Activated CD4-positive, alpha-beta T cell treated with anti-CD3 and anti-CD28 coated beads, Interleukin-2, amount 10 ng/mL, durations not matched to agents 24 days and 14 days (primary cell): Measurements from ENCODE around the gene IL2RA. TPM values are rescaled to one million over a fixed set of nuclear protein-coding genes. Genes with fewer than 3 reads are reported as not detected.

ENCODE experiments used
- DNase-seq: peaks from one replicate; pipeline ENCODE4 v3.0.0; 2022
- H3K27ac Mint-ChIP-seq: one replicate; pipeline ENCODE4 v1.8.0; 2022; ENCODE audit warnings: mild to moderate bottlenecking, mixed read lengths
- H3K27me3 Mint-ChIP-seq: one replicate; pipeline ENCODE4 v1.8.0; 2022; ENCODE audit warnings: mixed read lengths
- H3K36me3 Mint-ChIP-seq: one replicate; pipeline ENCODE4 v1.8.0; 2022; ENCODE audit warnings: low read depth, mild to moderate bottlenecking, mixed read lengths
- H3K4me1 Mint-ChIP-seq: one replicate; pipeline ENCODE4 v1.8.0; 2021; ENCODE audit warnings: mixed read lengths
- H3K4me3 Mint-ChIP-seq: one replicate; pipeline ENCODE4 v1.8.0; 2022; ENCODE audit warnings: mild to moderate bottlenecking, moderate library complexity, mixed read lengths
- H3K9me3 Mint-ChIP-seq: one replicate; pipeline ENCODE4 v1.8.0; 2021; ENCODE audit warnings: mixed read lengths
- intact Hi-C: fragments of 100-400 bp; cut with micrococcal nuclease; formaldehyde crosslinking; loops from one replicate; pipeline ENCODE4 v1.15.1; 2023
- total RNA-seq: library from RNA; stranded (reverse); gene quantifications from 2 replicates; pipeline ENCODE4 v1.2.3, GENCODE V29; 2022

Gene IL2RA
- total RNA-seq, 1 donor from 2014 or later = 989 TPM

DNA sequence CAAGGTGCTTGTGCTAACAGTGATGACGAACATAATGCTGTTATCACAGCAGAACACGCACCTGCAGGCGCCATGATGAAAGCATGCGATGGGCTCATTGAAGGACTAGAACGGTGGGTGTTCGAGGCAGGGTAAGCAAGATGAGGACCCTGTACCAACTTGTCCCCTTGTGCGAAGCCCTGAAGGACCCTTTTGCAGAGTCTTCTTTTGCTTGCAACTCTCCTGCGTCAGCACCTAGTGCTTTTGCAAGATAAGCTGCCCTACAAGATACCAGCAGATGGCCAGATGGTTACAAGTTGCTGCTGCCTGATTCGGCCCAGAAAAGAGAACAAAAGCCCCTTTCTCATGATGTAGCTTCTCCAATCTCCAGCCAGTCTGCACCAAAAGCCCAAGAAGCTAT lies 80.6 kb downstream of the IL2RA start:
- no peak overlapping the region for H3K4me3 Mint-ChIP-seq
- peaks cover 6% of the 10 kb centered on the region for H3K4me1 Mint-ChIP-seq
- H3K9me3 Mint-ChIP-seq = no peaks in the 10 kb centered on the region
- H3K36me3 Mint-ChIP-seq = peaks cover under 1% of the 10 kb centered on the region
- H3K27me3 Mint-ChIP-seq = peaks cover 12% of the 10 kb centered on the region
- intact Hi-C loops = no loop called here
- H3K27ac Mint-ChIP-seq = no peak overlapping the region
- DNase-seq = no peak

DNA sequence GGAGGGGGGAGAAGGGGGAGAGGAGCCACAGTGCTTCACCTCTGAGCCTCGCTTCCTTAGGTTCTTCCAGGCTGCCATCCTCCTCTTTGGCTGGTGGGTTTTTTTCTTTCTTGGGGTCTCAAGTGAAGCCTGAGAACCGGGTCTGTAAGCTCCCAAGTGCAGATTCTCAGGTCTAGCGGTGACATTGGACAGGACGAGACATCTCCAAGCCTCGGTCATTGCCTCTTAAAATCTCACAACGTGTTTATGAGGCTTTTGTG lies 84.0 kb downstream of the IL2RA start:
- peaks cover 13% of the 10 kb centered on the region for H3K36me3 Mint-ChIP-seq
- peaks cover 23% of the 10 kb centered on the region for H3K4me1 Mint-ChIP-seq
- H3K9me3 Mint-ChIP-seq = no peaks in the 10 kb centered on the region
- intact Hi-C loops = no loop called here
- peak overlapping the region; percentile 92 for H3K27ac Mint-ChIP-seq
- H3K27me3 Mint-ChIP-seq = peaks cover 5% of the 10 kb centered on the region
- peak overlapping the region; percentile 97 for H3K4me3 Mint-ChIP-seq
- DNase-seq = no peak

GRCh38 chr10:5977471-5978229 lies 84.5 kb downstream of the IL2RA start, which contains the start of gene IL15RA:
Gene IL15RA, minus strand, starts transcription at chr10:5977543. Its CDS starts 51 bp downstream, at chr10:5977492.
- Mint-ChIP-seq H3K4me3 (peak within 1 kb of the TSS; percentile 97), H3K36me3 (peaks cover 16% of the 10 kb centered on the region), H3K9me3 (no peaks in the 10 kb centered on the region), H3K27me3 (peaks cover 4% of the 10 kb centered on the region), H3K27ac (peak within 1 kb of the TSS; percentile 95), H3K4me1 (peaks cover 27% of the 10 kb centered on the region)
- intact Hi-C loops = loop anchor here (2.0 kb wide), 3 partner anchors 73 to 109 kb away; partner anchors contain the start of gene FBH1
- DNase-seq = peak; percentile 97

- DNase-seq = peak; percentile 80
- intact Hi-C loops = loop anchor here (1.0 to 2.0 kb wide), 4 partner anchors 33 to 110 kb away; partner anchors contain the start of gene FBH1
- H3K4me3 Mint-ChIP-seq = peak overlapping the region; percentile 97
- peaks cover 16% of the 10 kb centered on the region for H3K36me3 Mint-ChIP-seq
- H3K4me1 Mint-ChIP-seq = peaks cover 32% of the 10 kb centered on the region
- no peaks in the 10 kb centered on the region for H3K9me3 Mint-ChIP-seq
- peaks cover 4% of the 10 kb centered on the region for H3K27me3 Mint-ChIP-seq
- peak overlapping the region; percentile 95 for H3K27ac Mint-ChIP-seq
These were observed 85.4 kb downstream of the IL2RA start for GRCh38 chr10:5976512-5977470.

DNA sequence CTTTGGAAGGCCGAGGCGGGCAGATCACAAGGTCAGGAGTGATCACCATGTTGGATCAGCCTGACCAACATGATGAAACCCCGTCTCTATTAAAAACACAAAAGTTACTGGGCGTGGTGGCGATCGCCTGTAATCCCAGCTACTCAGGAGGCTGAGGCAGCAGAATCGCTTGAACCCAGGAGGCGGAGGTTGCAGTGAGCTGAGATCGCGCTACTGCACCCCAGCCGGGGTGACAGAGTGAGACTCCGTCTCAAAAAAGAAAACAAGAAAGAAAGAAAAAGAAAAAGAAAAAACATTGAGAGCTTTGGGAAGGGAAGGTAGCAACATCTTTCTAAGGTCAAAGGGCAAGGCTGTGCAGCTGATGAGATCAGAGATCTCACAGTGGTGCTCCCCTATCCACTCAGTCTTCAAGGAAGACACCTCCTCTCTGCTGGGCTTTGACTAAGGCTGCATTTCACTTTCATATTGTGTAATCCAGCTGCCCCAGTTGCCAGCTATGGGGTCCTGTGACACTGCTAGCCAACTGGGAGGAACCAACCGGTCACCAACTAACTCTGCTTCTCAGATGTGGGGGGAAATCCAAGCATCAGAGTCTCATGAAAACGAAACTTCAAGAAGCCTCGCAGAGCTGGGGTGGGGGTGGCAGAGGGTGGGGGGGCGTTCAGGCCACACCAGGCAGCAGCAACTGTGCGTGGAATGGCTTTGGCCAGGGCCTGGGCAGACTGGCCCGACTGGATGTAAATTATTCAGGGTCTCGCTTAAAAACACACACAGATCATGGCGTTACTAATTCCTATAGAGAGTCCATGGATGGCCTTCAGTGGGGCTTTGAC lies 86.3 kb downstream of the IL2RA start:
- peak; percentile 90 for DNase-seq
- Mint-ChIP-seq H3K27me3 (peaks cover 4% of the 10 kb centered on the region), H3K27ac (peak overlapping the region; percentile 95), H3K4me3 (peak overlapping the region; percentile 97), H3K4me1 (peaks cover 41% of the 10 kb centered on the region), H3K9me3 (no peaks in the 10 kb centered on the region), H3K36me3 (peaks cover 16% of the 10 kb centered on the region)
- intact Hi-C loops = loop anchor here (1.0 to 2.0 kb wide), 4 partner anchors 33 to 111 kb away; partner anchors contain the start of gene FBH1

GRCh38 chr10:5973069-5973468 lies 89.1 kb downstream of the IL2RA start:
- no peaks in the 10 kb centered on the region for H3K9me3 Mint-ChIP-seq
- no peak overlapping the region for H3K27ac Mint-ChIP-seq
- H3K27me3 Mint-ChIP-seq = no peaks in the 10 kb centered on the region
- H3K4me3 Mint-ChIP-seq = no peak overlapping the region
- DNase-seq = no peak
- peaks cover 23% of the 10 kb centered on the region for H3K36me3 Mint-ChIP-seq
- intact Hi-C loops = no loop called here
- peaks cover 48% of the 10 kb centered on the region for H3K4me1 Mint-ChIP-seq

GRCh38 chr10:5971886-5972285 lies 90.3 kb downstream of the IL2RA start:
- Mint-ChIP-seq H3K4me3 (peak overlapping the region; percentile 58), H3K27ac (peak overlapping the region; percentile 43), H3K4me1 (peaks cover 48% of the 10 kb centered on the region), H3K9me3 (no peaks in the 10 kb centered on the region), H3K36me3 (peaks cover 30% of the 10 kb centered on the region), H3K27me3 (no peaks in the 10 kb centered on the region)
- DNase-seq = no peak
- intact Hi-C loops = no loop called here

- Mint-ChIP-seq H3K4me1 (peaks cover 46% of the 10 kb centered on the region), H3K9me3 (no peaks in the 10 kb centered on the region), H3K27ac (peak overlapping the region; percentile 59), H3K27me3 (no peaks in the 10 kb centered on the region), H3K4me3 (peak overlapping the region; percentile 58), H3K36me3 (peaks cover 28% of the 10 kb centered on the region)
- intact Hi-C loops = no loop called here
- DNase-seq = peak; percentile 67
These were observed 90.8 kb downstream of the IL2RA start for GRCh38 chr10:5971315-5971832.

- intact Hi-C loops = no loop called here
- DNase-seq = no peak
- Mint-ChIP-seq H3K4me3 (no peak overlapping the region), H3K9me3 (no peaks in the 10 kb centered on the region), H3K27ac (no peak overlapping the region), H3K4me1 (peaks cover 39% of the 10 kb centered on the region), H3K27me3 (no peaks in the 10 kb centered on the region), H3K36me3 (peaks cover 24% of the 10 kb centered on the region)
These were observed 91.6 kb downstream of the IL2RA start for GRCh38 chr10:5970527-5970926.

- Mint-ChIP-seq H3K4me1 (peaks cover 34% of the 10 kb centered on the region), H3K27me3 (no peaks in the 10 kb centered on the region), H3K9me3 (no peaks in the 10 kb centered on the region), H3K36me3 (peaks cover 25% of the 10 kb centered on the region), H3K4me3 (no peak overlapping the region), H3K27ac (no peak overlapping the region)
- intact Hi-C loops = no loop called here
- no peak for DNase-seq
These were observed 92.1 kb downstream of the IL2RA start for GRCh38 chr10:5970066-5970465.

GRCh38 chr10:5968681-5969453 lies 93.3 kb downstream of the IL2RA start:
- no peak overlapping the region for H3K27ac Mint-ChIP-seq

GRCh38 chr10:5968037-5968680 lies 94.0 kb downstream of the IL2RA start:
- intact Hi-C loops = no loop called here
- H3K36me3 Mint-ChIP-seq = peaks cover 30% of the 10 kb centered on the region
- no peaks in the 10 kb centered on the region for H3K9me3 Mint-ChIP-seq
- peaks cover 28% of the 10 kb centered on the region for H3K4me1 Mint-ChIP-seq
- no peak for DNase-seq
- no peak overlapping the region for H3K27ac Mint-ChIP-seq
- no peak overlapping the region for H3K4me3 Mint-ChIP-seq
- H3K27me3 Mint-ChIP-seq = no peaks in the 10 kb centered on the region

More at GRCh38 chr10:5968681-5969453, 93.3 kb downstream of the IL2RA start:
- H3K27me3 Mint-ChIP-seq = no peaks in the 10 kb centered on the region
- peaks cover 25% of the 10 kb centered on the region for H3K36me3 Mint-ChIP-seq
- H3K9me3 Mint-ChIP-seq = no peaks in the 10 kb centered on the region
- H3K4me1 Mint-ChIP-seq = peaks cover 29% of the 10 kb centered on the region
- H3K4me3 Mint-ChIP-seq = no peak overlapping the region
- intact Hi-C loops = no loop called here
- no peak for DNase-seq
